ENCODE data around the gene TMEM119.

Gene TMEM119

GRCh38 chr12:108583991-108584390, 13.9 kb downstream of the TMEM119 start:
- H3K36me3 Mint-ChIP-seq (ENCODE audit: low read depth) = no peaks in the 10 kb centered on the region
- H3K27ac Mint-ChIP-seq = no peak overlapping the region

GRCh38 chr12:108582978-108583770, 14.7 kb downstream of the TMEM119 start:
- no peak overlapping the region for H3K4me3 Mint-ChIP-seq
- H3K9me3 Mint-ChIP-seq = no peaks in the 10 kb centered on the region
- peak overlapping the region; percentile 6 for H3K27ac Mint-ChIP-seq
- DNase-seq = no peak
- H3K27me3 Mint-ChIP-seq (ENCODE audit: low read depth, poor library complexity) = peaks cover 7% of the 10 kb centered on the region
- H3K4me1 Mint-ChIP-seq = peaks cover 49% of the 10 kb centered on the region
- no peak for TF ChIP-seq CTCF (IDR thresholded peaks at IDR 0.05)
- H3K36me3 Mint-ChIP-seq (ENCODE audit: low read depth) = no peaks in the 10 kb centered on the region

More at GRCh38 chr12:108583991-108584390, 13.9 kb downstream of the TMEM119 start:
- no peaks in the 10 kb centered on the region for H3K27me3 Mint-ChIP-seq (ENCODE audit: low read depth, poor library complexity)
- no peak for TF ChIP-seq CTCF (IDR thresholded peaks at IDR 0.05)
- no peak for DNase-seq
- H3K4me1 Mint-ChIP-seq = peaks cover 52% of the 10 kb centered on the region
- no peaks in the 10 kb centered on the region for H3K9me3 Mint-ChIP-seq
- H3K4me3 Mint-ChIP-seq = no peak overlapping the region

GRCh38 chr12:108582509-108582908, 15.4 kb downstream of the TMEM119 start:
- H3K36me3 Mint-ChIP-seq (ENCODE audit: low read depth) = no peaks in the 10 kb centered on the region
- H3K27ac Mint-ChIP-seq = no peak overlapping the region
- no peak for DNase-seq
- H3K27me3 Mint-ChIP-seq (ENCODE audit: low read depth, poor library complexity) = peaks cover 9% of the 10 kb centered on the region
- no peak overlapping the region for H3K4me3 Mint-ChIP-seq
- TF ChIP-seq CTCF (IDR thresholded peaks at IDR 0.05) = no peak
- no peaks in the 10 kb centered on the region for H3K9me3 Mint-ChIP-seq
- H3K4me1 Mint-ChIP-seq = peaks cover 42% of the 10 kb centered on the region

- Mint-ChIP-seq H3K4me1 (peaks cover 40% of the 10 kb centered on the region), H3K9me3 (no peaks in the 10 kb centered on the region), H3K27ac (no peak overlapping the region), H3K36me3 (ENCODE audit: low read depth) (no peaks in the 10 kb centered on the region), H3K27me3 (ENCODE audit: low read depth, poor library complexity) (peaks cover 9% of the 10 kb centered on the region), H3K4me3 (no peak overlapping the region)
- DNase-seq = no peak
- TF ChIP-seq CTCF (IDR thresholded peaks at IDR 0.05) = no peak
Observed at GRCh38 chr12:108581311-108582227, 16.3 kb downstream of the TMEM119 start.

GRCh38 chr12:108580531-108580930, 17.4 kb downstream of the TMEM119 start:
- H3K27ac Mint-ChIP-seq = no peak overlapping the region
- H3K36me3 Mint-ChIP-seq (ENCODE audit: low read depth) = no peaks in the 10 kb centered on the region
- H3K9me3 Mint-ChIP-seq = no peaks in the 10 kb centered on the region
- no peak for TF ChIP-seq CTCF (IDR thresholded peaks at IDR 0.05)
- no peak overlapping the region for H3K4me3 Mint-ChIP-seq
- DNase-seq = no peak
- H3K27me3 Mint-ChIP-seq (ENCODE audit: low read depth, poor library complexity) = peaks cover 13% of the 10 kb centered on the region
- H3K4me1 Mint-ChIP-seq = peaks cover 40% of the 10 kb centered on the region
